ENCODE results near the gene DUSP12.
A peak's percentile ranks its signal among the peaks of the same experiment; 100 is the strongest.
"Not testable (repeated sequence)": the region's sequence is repeated elsewhere in the genome, so short reads cannot be mapped to it uniquely, and the experiment has no call there.

DUSP12 gene

DNA sequence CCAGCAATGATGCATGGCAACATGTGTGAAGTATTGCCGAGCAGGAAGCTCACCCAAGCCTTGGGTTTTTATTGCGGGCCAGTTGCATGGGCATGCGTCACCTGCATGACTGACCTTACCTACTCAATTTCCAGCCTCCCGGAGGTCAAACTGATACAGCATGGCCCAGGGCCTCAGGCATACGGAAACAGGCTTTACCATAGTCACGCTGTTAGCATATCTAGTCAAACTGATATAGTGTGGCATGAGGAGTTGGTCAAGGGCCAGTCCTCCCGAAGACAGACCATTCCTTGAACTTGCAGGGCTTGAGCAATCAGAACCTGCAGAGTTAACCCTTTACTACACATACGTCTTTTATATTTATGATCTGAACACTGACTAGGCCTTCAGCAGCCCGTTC, 6.4 kb upstream of the DUSP12 start:
- no peak for DNase-seq (ENCODE audit: low read depth)
- no peak overlapping the region for H3K4me3 ChIP-seq (ENCODE audit: low read length)
- TF ChIP-seq, protein P1, sequence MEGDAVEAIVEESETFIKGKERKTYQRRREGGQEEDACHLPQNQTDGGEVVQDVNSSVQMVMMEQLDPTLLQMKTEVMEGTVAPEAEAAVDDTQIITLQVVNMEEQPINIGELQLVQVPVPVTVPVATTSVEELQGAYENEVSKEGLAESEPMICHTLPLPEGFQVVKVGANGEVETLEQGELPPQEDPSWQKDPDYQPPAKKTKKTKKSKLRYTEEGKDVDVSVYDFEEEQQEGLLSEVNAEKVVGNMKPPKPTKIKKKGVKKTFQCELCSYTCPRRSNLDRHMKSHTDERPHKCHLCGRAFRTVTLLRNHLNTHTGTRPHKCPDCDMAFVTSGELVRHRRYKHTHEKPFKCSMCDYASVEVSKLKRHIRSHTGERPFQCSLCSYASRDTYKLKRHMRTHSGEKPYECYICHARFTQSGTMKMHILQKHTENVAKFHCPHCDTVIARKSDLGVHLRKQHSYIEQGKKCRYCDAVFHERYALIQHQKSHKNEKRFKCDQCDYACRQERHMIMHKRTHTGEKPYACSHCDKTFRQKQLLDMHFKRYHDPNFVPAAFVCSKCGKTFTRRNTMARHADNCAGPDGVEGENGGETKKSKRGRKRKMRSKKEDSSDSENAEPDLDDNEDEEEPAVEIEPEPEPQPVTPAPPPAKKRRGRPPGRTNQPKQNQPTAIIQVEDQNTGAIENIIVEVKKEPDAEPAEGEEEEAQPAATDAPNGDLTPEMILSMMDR (conservative IDR thresholded peaks at IDR 0.05; ENCODE audit: low read depth, low read length): no peak

DNA sequence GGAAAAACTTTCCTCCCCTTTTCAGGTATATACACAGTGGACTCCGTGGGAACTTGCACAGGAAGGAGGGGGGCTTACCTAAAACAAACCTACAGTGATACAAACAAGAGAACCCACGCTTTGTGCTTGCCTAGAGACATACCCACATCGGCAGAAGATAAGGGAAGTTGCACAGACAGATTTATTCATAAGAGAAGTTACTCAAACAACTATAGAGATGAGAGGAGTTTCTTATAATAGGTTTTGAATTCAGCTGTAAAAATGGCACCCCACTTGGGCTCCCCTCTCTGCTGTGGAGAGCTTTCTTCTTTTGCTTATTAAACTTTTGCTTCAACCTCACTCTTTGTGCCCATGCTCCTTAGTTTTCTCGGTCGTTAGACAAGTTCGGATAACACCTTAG, 1.8 kb upstream of the DUSP12 start:
- no peak overlapping the region for H3K4me3 ChIP-seq (ENCODE audit: low read length)
- no peak for DNase-seq (ENCODE audit: low read depth)
- TF ChIP-seq, protein P1 (conservative IDR thresholded peaks at IDR 0.05; ENCODE audit: low read depth, low read length): no peak

DNA sequence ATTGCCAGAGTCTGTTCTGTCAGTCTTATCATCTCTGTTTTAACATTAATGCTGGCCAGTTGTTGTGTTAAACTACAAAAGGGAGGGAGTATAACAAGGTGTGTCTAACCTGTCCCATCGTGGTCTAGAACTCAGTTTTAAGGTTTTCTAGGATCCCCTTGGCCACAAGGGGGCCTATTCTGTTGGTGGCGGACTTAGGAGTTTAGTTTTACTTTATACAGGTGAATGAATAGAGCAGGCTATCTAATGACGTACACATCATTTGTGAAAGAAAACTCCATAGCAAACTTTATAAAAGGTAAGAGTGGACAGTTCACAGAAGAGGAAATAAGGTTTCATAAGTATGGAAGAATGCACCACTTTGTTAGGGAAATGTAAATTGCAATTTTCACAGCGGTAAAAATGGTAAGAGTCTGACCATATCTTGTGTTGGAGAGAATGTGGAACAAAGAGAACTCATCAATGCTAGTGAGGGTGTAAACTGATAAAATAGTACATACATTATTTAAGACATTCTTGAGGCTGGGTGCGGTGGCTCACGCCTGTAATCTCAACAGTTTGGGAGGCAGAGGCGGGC, 14.0 kb downstream of the DUSP12 start:
- no peak overlapping the region for H3K4me3 ChIP-seq (ENCODE audit: low read length)
- TF ChIP-seq, protein P1 (conservative IDR thresholded peaks at IDR 0.05; ENCODE audit: low read depth, low read length): peak; percentile 56
- DNase-seq (ENCODE audit: low read depth): no peak

DNA sequence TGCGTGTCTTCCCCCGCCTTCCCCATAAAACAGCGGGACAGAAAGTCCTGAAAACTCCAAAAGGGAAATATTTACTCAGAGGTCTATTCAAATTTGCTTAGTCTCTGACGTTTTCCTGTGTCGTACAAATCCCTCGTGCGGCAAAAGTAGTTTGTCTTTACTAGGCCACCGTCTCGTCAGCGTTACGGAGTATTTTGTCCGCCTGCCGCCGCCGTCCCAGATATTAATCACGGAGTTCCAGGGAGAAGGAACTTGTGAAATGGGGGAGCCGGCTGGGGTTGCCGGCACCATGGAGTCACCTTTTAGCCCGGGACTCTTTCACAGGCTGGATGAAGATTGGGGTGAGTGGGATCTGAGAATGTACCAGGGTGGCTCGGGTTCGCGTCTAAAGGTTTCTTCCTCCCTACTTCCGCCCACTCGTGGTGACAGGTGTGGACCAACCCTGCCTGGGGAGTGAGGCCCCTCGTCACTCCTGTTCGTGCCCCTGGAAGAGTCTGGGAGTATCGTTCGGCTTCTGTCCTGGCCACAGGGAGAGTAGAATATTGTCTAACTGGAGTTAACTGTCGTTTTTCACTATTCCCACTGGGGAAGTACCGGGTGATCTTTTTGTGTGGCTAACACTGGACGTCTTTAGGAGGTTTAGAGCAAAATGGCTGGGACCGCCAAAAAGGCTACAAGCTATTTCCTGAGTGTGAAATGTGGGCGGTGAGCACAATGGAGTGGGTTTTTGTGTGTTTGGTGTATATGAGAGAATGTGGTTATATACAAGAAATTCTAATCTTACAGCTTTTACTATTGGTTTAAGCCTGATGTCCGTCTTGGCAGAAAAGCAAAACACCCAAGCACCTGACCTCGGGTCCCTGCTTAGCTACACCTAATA, 16.8 kb downstream of the DUSP12 start, which contains the start of gene ATF6:
TSS of gene ATF6 (plus strand) at position 219 of the 880 bp plus-strand sequence. CDS start at position 260, 41 bp downstream.
- peak; percentile 80 for DNase-seq (ENCODE audit: low read depth)
- TF ChIP-seq, protein P1 (conservative IDR thresholded peaks at IDR 0.05; ENCODE audit: low read depth, low read length): no peak
- peak within 1 kb of the TSS; percentile 99 for H3K4me3 ChIP-seq (ENCODE audit: low read length)

DNA sequence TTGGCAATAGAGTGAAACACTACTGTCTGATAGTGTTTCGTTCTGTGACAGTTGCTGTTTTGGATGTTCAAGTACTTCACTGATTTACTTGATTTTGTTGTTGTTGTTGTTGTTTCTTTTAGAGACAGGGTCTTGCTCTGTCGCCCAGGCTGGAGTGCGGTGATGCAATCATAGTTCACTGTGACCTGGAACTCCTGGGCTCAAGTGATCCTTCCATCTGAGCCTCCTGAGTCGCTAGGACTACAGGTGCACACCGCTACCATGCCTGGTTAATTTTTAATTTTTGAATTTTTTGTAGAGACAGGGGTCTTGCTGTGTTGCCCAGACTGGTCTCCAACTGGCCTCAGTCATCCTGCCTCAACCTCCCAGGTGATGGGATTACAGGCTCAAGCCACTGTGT, 18.9 kb downstream of the DUSP12 start:
- TF ChIP-seq, protein P1 (conservative IDR thresholded peaks at IDR 0.05; ENCODE audit: low read depth, low read length): no peak
- no peak overlapping the region for H3K4me3 ChIP-seq (ENCODE audit: low read length)
- no peak for DNase-seq (ENCODE audit: low read depth)

DNA sequence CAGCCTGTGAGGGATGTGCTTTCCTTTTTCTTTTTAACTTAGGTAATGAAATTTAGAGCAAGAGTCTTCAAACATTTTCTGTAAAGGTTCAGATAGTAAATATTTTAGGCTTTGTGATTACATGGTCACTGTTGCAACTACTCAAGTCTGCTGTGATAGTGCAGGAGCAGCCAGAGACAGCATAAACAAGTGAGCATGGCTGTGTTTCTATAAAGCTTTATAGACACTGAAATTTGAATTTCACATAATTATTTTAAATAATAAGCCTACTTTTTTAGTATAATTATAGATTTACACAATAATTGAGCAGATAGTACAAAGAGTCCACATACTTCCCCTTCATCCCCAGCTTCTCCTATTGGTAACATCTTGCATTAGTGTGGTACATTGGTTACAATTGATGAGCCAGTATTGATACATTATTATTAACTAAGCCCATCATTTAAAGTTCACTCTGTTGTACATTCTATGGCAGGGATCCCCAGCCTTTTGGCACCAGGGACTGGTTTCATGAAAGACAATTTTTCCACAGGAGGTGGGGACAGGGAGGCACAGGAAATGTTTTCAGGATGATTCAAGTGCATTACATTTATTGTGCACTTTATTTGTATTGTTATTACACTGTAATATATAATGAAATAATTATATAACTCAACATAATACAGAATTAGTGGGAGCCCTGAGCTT, 19.5 kb downstream of the DUSP12 start:
- TF ChIP-seq, protein P1 (conservative IDR thresholded peaks at IDR 0.05; ENCODE audit: low read depth, low read length): no peak
- DNase-seq (ENCODE audit: low read depth): no peak
- H3K4me3 ChIP-seq (ENCODE audit: low read length): no peak overlapping the region

DNA sequence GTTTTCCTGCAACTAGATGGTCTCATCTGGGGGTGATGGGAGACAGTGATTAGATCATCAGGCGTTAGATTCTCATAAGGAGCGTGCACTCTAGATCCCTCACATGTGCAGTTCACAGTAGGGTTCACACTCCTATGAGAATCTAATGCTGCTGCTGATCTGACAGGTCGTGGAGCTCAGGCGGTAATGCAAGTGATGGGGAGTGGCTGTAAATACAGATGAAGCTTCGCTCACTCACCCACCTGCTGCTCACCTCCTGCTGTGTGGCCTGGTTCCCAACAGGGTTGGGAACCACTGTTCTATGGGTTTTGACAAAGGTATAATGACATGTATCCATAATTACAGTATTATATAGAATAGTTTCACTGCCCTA, 20.1 kb downstream of the DUSP12 start:
- H3K4me3 ChIP-seq (ENCODE audit: low read length); DNase-seq (ENCODE audit: low read depth): not testable (repeated sequence)
